Gastrocnemius medialis (tissue), 4 donors: ENCODE results near the gene MRTFA.

Source experiments
- CTCF ChIP-seq, 5 experiments: fragments of 450-650 bp in 3 of 5; fragments of 200-600 bp in 2 of 5; sonication (generic) in 2 of 5; IDR thresholded peaks in 4 of 5; conservative IDR thresholded peaks in 1 of 5; 1 replicate in 4 of 5; 2 replicates in 1 of 5; pipeline ENCODE4 v1.5.1; 2016 to 2019; ENCODE audit warnings: antibody characterized with exemption in 5 of 5, mild to moderate bottlenecking in 3 of 5, moderate library complexity in 3 of 5
- POLR2A ChIP-seq, 2 donors: fragments of 450-650 bp; IDR thresholded peaks; one replicate each; pipeline ENCODE4 v1.6.1; 2017; ENCODE audit warnings: antibody characterized with exemption in 2 of 2, mild to moderate bottlenecking in 2 of 2, moderate library complexity in 2 of 2

- TF ChIP-seq CTCF (IDR thresholded peaks at IDR 0.05 in 4 of 5, conservative IDR thresholded peaks at IDR 0.05 in 1 of 5) (no peak), POLR2A (IDR thresholded peaks at IDR 0.05) (no peak)
Measured at GRCh38 chr22:40583053-40583741, 53.3 kb downstream of the MRTFA start.
